AG09319 (cell line): Measurements from ENCODE around the gene SLC16A1.
"Not testable (repeated sequence)": the region's sequence is repeated elsewhere in the genome, so short reads cannot be mapped to it uniquely, and the experiment has no call there.

Experiments
- DNase-seq: peaks from one replicate; pipeline ENCODE4 v3.0.0-alpha.2; 2010; ENCODE audit warnings: low read depth; ENCODE audit errors: extremely low read depth
- TF ChIP-seq, protein P1 (sequence below): IDR thresholded peaks from 2 replicates; pipeline ENCODE4 v1.5.1; 2011; ENCODE audit warnings: low read depth, mild to moderate bottlenecking, inconsistent platforms, low read length, moderate library complexity

SLC16A1 gene

DNA sequence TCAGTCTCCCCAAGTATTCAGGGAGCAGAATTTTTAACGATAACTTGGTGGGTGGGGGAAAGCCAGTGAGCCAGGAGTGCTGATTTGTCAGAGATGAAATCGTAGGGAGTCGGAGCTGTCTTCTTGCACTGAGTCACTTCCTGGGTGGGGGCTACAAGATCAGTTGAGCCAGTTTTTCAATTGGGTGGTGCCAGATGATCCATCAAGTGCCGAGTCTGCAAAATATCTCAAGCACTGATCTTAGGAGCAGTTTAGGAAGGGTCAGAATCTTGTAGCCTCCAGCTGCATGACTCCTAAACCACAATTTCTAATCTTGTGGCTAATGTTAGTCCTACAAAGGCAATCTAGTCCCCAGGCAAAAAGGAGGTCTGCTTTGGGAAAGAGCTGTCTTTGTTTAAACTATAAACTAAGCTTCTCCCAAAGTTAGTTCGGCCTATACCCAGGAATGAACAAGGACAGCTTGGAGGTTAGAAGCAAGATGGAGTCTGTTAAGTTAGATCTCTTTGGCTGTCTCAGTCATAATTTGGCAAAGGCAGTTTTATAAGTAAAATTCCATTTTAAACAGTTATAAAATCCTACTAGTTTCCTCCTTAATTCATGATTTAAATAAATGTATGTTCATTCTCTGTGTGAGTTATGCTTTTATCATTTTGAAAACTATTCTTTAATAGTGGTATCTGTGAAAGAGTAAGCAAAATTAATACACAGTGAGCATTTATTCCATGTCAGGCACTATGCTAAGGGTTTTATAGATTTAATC is 51.7 kb downstream of the SLC16A1 start:
- DNase-seq = peak; percentile 14
- TF ChIP-seq, protein P1, sequence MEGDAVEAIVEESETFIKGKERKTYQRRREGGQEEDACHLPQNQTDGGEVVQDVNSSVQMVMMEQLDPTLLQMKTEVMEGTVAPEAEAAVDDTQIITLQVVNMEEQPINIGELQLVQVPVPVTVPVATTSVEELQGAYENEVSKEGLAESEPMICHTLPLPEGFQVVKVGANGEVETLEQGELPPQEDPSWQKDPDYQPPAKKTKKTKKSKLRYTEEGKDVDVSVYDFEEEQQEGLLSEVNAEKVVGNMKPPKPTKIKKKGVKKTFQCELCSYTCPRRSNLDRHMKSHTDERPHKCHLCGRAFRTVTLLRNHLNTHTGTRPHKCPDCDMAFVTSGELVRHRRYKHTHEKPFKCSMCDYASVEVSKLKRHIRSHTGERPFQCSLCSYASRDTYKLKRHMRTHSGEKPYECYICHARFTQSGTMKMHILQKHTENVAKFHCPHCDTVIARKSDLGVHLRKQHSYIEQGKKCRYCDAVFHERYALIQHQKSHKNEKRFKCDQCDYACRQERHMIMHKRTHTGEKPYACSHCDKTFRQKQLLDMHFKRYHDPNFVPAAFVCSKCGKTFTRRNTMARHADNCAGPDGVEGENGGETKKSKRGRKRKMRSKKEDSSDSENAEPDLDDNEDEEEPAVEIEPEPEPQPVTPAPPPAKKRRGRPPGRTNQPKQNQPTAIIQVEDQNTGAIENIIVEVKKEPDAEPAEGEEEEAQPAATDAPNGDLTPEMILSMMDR = no peak

DNA sequence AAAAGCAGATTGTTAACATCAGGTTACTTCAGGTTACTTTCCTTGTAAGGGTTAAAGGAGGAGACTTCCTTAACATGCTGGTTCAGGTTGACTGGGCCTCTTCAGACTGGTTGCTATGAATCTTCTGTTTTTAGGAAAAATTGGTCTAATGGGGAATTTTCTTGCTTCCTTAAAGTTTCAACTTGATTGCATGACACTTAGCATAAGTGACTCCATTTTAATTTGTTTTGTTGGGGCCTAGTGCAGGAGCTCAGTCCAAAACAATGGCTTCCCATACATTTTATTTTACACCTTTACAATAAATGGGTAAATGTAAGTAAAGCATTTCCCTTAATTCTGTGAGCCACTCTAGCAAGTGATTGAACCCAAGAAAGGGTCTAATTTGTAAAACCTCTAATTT is 53.8 kb downstream of the SLC16A1 start:
- TF ChIP-seq, protein P1 = no peak
- no peak for DNase-seq

DNA sequence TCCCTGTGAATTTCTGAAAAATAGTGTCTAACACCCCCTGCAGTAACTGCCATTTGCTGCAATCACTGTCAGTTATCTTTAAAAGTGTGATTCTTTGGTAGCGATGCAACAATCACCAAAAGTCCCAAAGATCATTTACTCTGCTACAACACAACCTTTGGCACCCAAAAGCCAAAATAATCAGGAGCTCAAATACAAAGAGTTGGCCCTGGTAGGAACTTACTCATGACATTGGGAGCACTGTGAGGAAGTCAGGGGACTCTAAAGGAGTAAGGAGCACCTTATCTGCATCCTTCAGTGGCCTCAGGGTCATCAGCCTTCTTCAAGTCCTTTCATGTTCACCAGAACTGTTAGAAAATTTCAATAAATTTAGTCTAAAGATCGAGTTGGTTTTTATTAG is 54.6 kb downstream of the SLC16A1 start:
- TF ChIP-seq, protein P1 = no peak
- no peak for DNase-seq

DNA sequence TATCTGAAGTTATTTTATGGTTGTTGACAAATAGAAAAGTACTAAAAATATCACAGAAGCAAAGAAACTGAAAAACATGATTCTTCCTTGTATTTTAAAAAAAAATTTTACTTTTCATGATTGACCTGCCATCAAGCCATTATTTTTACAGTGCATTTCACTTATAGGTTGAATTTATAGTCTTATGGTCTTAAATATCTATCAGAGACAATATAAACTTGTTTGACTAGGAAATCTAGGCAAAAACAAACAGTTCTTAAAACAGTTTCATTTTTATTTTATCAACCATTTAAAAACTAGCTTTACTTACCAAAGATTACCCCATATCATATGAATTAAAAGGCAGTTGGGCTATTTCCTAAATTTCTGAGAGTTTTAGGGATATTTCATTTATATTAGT is 59.2 kb downstream of the SLC16A1 start:
- no peak for DNase-seq
- TF ChIP-seq, protein P1 = no peak

DNA sequence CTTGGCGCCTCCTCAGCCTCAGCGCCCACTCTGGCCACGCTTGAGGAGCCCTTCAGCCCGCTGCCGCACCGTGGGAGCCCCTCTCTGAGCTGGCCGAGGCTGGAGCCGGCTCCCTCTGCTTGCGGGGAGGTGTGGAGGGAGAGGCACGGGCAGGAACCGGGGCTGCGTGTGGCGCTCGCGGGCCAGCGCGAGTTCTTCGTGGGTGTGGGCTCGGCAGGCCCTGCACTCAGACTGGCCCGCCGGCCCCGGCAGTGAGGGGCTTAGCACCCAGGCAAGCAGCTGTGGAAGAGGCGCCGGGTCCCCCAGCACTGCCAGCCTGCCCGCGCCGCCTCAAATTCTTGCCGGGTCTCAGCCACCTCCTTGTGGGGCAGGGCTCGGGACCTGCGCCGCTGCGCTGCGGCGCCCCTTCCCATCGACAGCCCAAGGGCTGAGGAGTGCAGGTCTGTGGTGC is 61.4 kb downstream of the SLC16A1 start:
- DNase-seq = no peak
- TF ChIP-seq, protein P1 = no peak

DNA sequence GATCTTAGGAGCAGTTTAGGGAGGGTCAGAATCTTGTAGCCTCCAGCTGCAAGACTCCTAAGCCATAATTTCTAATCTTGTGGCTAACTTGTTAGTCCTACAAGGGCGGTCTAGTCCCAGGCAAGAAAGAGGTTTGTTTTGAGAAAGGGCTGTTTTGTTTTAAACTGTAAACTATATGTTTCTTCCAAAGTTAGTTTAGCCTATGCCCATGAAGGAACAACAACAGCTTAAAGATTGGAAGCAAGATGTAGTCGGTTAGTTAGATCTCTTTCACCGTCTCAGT is 62.0 kb downstream of the SLC16A1 start:
- no peak for DNase-seq
- TF ChIP-seq, protein P1 = no peak

DNA sequence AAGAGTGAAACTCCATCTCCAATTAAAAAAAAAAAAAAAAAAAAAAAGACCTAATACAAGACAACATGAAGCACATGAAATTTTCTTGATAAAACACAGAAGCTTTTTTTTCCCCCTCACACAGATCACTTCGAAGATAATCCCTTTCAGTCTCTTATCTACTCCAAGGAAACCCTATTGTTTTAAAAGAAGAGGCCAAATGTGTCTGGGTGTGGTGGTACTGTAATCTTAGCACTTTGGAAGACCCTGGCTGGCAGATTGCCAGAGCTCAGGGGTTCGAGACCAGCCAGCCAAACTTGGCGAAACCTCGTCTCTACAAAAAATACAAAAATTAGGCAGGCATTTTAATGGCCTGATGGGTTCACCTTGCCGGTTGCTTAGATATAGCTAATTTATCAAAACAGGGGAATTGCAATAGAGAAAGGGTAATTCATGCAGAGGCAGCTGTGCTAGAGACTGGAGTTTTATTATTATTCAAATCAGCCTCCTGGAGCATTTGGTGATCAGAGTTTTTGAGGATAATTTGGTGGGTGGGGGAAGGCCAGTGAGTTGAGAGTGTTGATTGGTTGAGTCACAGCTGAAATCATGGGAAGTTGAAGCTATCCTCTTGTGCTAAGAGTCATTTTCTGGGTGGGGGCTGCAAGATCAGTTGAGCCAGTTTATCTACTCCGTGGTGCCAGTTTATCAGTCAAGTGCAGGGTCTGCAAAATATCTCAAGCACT is 62.5 kb downstream of the SLC16A1 start:
- TF ChIP-seq, protein P1 = no peak
- no peak for DNase-seq

DNA sequence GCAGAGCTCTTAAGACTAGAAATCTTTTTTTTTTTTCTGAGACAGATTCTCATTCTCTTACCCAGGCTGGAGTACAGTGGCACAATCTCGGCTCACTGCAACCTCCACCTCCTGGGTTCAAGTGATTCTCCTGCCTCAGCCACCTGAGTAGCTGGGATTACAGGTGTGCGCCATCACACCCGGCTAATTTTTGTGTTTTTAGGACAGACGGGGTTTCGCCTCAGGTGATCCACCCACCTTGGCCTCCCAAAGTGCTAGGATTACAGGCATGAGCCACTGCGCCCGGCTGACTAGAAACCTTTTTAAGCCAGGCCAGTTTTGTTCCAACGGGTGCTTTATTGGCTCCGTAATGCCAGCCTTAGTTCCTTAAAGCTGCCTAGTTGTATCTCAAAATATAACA is 66.1 kb downstream of the SLC16A1 start:
- DNase-seq = not testable (repeated sequence)
